PC-3 (cell line): Measurements from ENCODE around the gene TEX9. TPM values are rescaled to one million over a fixed set of nuclear protein-coding genes. Genes with fewer than 3 reads are reported as not detected.

Experiments used
- ATAC-seq: fragments of 200-7000 bp; cut with Tn5 transposase; 2 replicates; pipeline ENCODE4 v1.9.1; 2020; ENCODE audit warnings: mild to moderate bottlenecking, moderate library complexity
- BruUV-seq: library from RNA; stranded (reverse); fragments of 400-500 nt; replicated peaks from 2 replicates; lab custom pipeline; 2021; lab: Mats Ljungman, UMichigan
- CTCF ChIA-PET: fragments of 300-600 bp; sonication (Branson Sonifier 250); formaldehyde crosslinking; loops from one replicate; lab custom pipeline; 2022; ENCODE audit warnings: antibody characterized with exemption; lab: Charles Lee
- POLR2A ChIA-PET: fragments of 300-600 bp; sonication (Branson Sonifier 250); formaldehyde crosslinking; loops from one replicate; lab custom pipeline; 2022; ENCODE audit warnings: antibody characterized with exemption; ENCODE audit not compliant: unreplicated experiment; lab: Charles Lee
- DNase-seq: peaks from one replicate; pipeline ENCODE4 v3.0.0-alpha.2; 2015
- H2AFZ ChIP-seq: fragments of 300-600 bp; sonication (generic); 2 replicates; pipeline ENCODE4 v1.6.0; 2016; ENCODE audit warnings: antibody characterized with exemption, low read length
- H3F3A ChIP-seq: fragments of 300-600 bp; sonication (generic); one replicate; pipeline ENCODE4 v1.6.0; 2017; ENCODE audit warnings: antibody characterized with exemption, low read length, control low read depth, mild to moderate bottlenecking; ENCODE audit not compliant: unreplicated experiment
- H3K27ac ChIP-seq: fragments of 300-600 bp; sonication (generic); 2 replicates; pipeline ENCODE4 v1.5.1; 2016; ENCODE audit warnings: mild to moderate bottlenecking, low read length
- H3K27me3 ChIP-seq: fragments of 300-600 bp; sonication (generic); 2 replicates; pipeline ENCODE4 v1.6.1; 2016; ENCODE audit warnings: low read length, mixed read lengths
- H3K36me3 ChIP-seq: fragments of 300-600 bp; sonication (generic); 2 replicates; pipeline ENCODE4 v1.6.1; 2016; ENCODE audit warnings: low read depth, mixed run types, low read length, mixed read lengths
- H3K4me1 ChIP-seq: fragments of 300-600 bp; sonication (generic); 2 replicates; pipeline ENCODE4 v1.5.1; 2016; ENCODE audit warnings: low read length; ENCODE audit not compliant: insufficient read depth
- H3K4me2 ChIP-seq: fragments of 300-600 bp; sonication (generic); 2 replicates; pipeline ENCODE4 v1.6.0; 2016; ENCODE audit warnings: low read length
- H3K4me3 ChIP-seq: fragments of 300-600 bp; sonication (generic); 2 replicates; pipeline ENCODE4 v1.5.1; 2016; ENCODE audit warnings: mild to moderate bottlenecking, low read length, mixed read lengths
- H3K79me2 ChIP-seq: fragments of 300-600 bp; sonication (generic); 2 replicates; pipeline ENCODE4 v1.6.1; 2017; ENCODE audit warnings: low read length, mixed read lengths
- H3K9ac ChIP-seq: fragments of 300-600 bp; sonication (generic); 2 replicates; pipeline ENCODE4 v1.6.0; 2016; ENCODE audit warnings: mild to moderate bottlenecking, low read length
- H3K9me2 ChIP-seq: fragments of 300-600 bp; sonication (generic); replicated peaks from 2 replicates; pipeline ENCODE4 v1.6.1; 2016; ENCODE audit warnings: mixed run types, low read length, mixed read lengths
- H3K9me3 ChIP-seq: fragments of 300-600 bp; sonication (generic); 2 replicates; pipeline ENCODE4 v1.6.1; 2016; ENCODE audit warnings: low read length, mixed read lengths
- H4K20me1 ChIP-seq: fragments of 300-600 bp; sonication (generic); 2 replicates; pipeline ENCODE4 v1.6.1; 2016; ENCODE audit warnings: low read length, mixed read lengths
- CTCF ChIP-seq: fragments of 300-600 bp; sonication (generic); conservative IDR thresholded peaks from 2 replicates; pipeline ENCODE4 v1.5.1; 2017; ENCODE audit warnings: antibody characterized with exemption, low read depth, mild to moderate bottlenecking, low read length
- EZH2 ChIP-seq: fragments of 300-600 bp; sonication (generic); IDR thresholded peaks from one replicate; pipeline ENCODE4 v1.6.1; 2017; ENCODE audit warnings: antibody characterized with exemption, mild to moderate bottlenecking, low read length; ENCODE audit not compliant: unreplicated experiment
- EZH2phosphoT487 ChIP-seq: fragments of 300-600 bp; sonication (generic); IDR thresholded peaks from 2 replicates; pipeline ENCODE4 v1.6.1; 2018; ENCODE audit warnings: mild to moderate bottlenecking, antibody characterized with exemption, low read length, borderline replicate concordance
- intact Hi-C: fragments of 100-400 bp; cut with micrococcal nuclease; formaldehyde crosslinking; loops from 2 replicates; pipeline ENCODE4 v1.9.0; 2023
- total RNA-seq: library from RNA; depleted of rRNA; stranded (reverse); fragments of >200 nt; gene quantifications from 2 replicates; pipeline ENCODE4 v1.2.3, GENCODE V29; 2014; rRNA removed

Gene TEX9
- total RNA-seq, 1 experiment from 2014 or later: 3.3 TPM

GRCh38 chr15:56472278-56472677, 107.1 kb downstream of the TEX9 start:
- no peak for TF ChIP-seq EZH2
- no peak for TF ChIP-seq CTCF
- no peak for TF ChIP-seq EZH2phosphoT487
- no peaks in the 10 kb centered on the region for H3K36me3 ChIP-seq
- H3K4me1 ChIP-seq: no peaks in the 10 kb centered on the region
- DNase-seq (no peak), ATAC-seq (no peak)
- no TSS peak for BruUV-seq
- ChIA-PET POLR2A (no interaction called here), CTCF (no interaction called here)
- no peak overlapping the region for H3K27ac ChIP-seq
- no peak overlapping the region for H3K4me3 ChIP-seq
- H3K9ac ChIP-seq: no peak overlapping the region
- H2AFZ ChIP-seq: no peak overlapping the region
- no peaks in the 10 kb centered on the region for H4K20me1 ChIP-seq
- no peak overlapping the region for H3K4me2 ChIP-seq
- H3K27me3 ChIP-seq: 0 out of 2 replicates have a peak, but pooled peaks cover 4% of the 10 kb centered on the region
- no peaks in the 10 kb centered on the region for H3K79me2 ChIP-seq
- H3F3A ChIP-seq: no peaks in the 10 kb centered on the region
- no peaks in the 10 kb centered on the region for H3K9me3 ChIP-seq
- intact Hi-C loops: no loop called here
- H3K9me2 ChIP-seq: no peaks in the 10 kb centered on the region

- BruUV-seq: no TSS peak
- TF ChIP-seq CTCF (no peak), EZH2 (no peak), EZH2phosphoT487 (no peak)
- CTCF ChIA-PET: no interaction called here
Measured at GRCh38 chr15:56473017-56473416, 107.8 kb downstream of the TEX9 start.

GRCh38 chr15:56475351-56475750, 110.1 kb downstream of the TEX9 start:
- Histone ChIP-seq H3K4me1 (no peaks in the 10 kb centered on the region), H3K4me2 (no peak overlapping the region), H3K27ac (no peak overlapping the region), H3F3A (no peaks in the 10 kb centered on the region), H3K9me2 (no peaks in the 10 kb centered on the region), H4K20me1 (no peaks in the 10 kb centered on the region), H3K79me2 (no peaks in the 10 kb centered on the region), H3K4me3 (no peak overlapping the region), H3K9me3 (no peaks in the 10 kb centered on the region), H3K36me3 (no peaks in the 10 kb centered on the region), H3K9ac (no peak overlapping the region), H2AFZ (no peak overlapping the region), H3K27me3 (0 out of 2 replicates have a peak, but pooled peaks cover 4% of the 10 kb centered on the region)
- no peak for ATAC-seq
- no TSS peak for BruUV-seq
- TF ChIP-seq CTCF (no peak), EZH2 (no peak)
- CTCF ChIA-PET: no interaction called here
- POLR2A ChIA-PET: no interaction called here
- DNase-seq: no peak
- intact Hi-C loops: no loop called here

More at GRCh38 chr15:56473017-56473416, 107.8 kb downstream of the TEX9 start:
- Histone ChIP-seq H3K36me3 (no peaks in the 10 kb centered on the region), H3K27ac (no peak overlapping the region), H3K4me2 (no peak overlapping the region), H3K4me3 (no peak overlapping the region), H3F3A (no peaks in the 10 kb centered on the region), H3K9me2 (no peaks in the 10 kb centered on the region), H3K9ac (no peak overlapping the region), H4K20me1 (no peaks in the 10 kb centered on the region), H3K9me3 (no peaks in the 10 kb centered on the region), H3K4me1 (no peaks in the 10 kb centered on the region), H3K79me2 (no peaks in the 10 kb centered on the region), H2AFZ (no peak overlapping the region), H3K27me3 (0 out of 2 replicates have a peak, but pooled peaks cover 4% of the 10 kb centered on the region)
- ATAC-seq: no peak
- intact Hi-C loops: no loop called here
- no peak for DNase-seq
- POLR2A ChIA-PET: no interaction called here

Other genes starting within 250 kb of the TEX9 start
- gene RFX7, start 121.5 kb upstream of the TEX9 start, total RNA-seq: 2.8 and 4.7 TPM in 2 replicates
- 2.6 and 4.3 TPM in 2 replicates for gene MNS1, start 99.7 kb downstream of the TEX9 start, total RNA-seq